GM19324 (cell line): Measurements from ENCODE around the gene HIC1.
"Not testable (repeated sequence)": the region's sequence is repeated elsewhere in the genome, so short reads cannot be mapped to it uniquely, and the experiment has no call there.

Experiments
- ATAC-seq: cut with Tn5 transposase; IDR thresholded peaks from one replicate; pipeline ENCODE4 v1.9.1; 2021; ENCODE audit warnings: mild to moderate bottlenecking, moderate library complexity; ENCODE audit not compliant: unreplicated experiment, low FRiP score

HIC1 gene

GRCh38 chr17:2054512-2055291 lies at the start of gene HIC1:
Gene HIC1 (plus strand): TSS chr17:2055103. CDS start chr17:2056691, 1,588 bp downstream.
- ATAC-seq: no peak

DNA sequence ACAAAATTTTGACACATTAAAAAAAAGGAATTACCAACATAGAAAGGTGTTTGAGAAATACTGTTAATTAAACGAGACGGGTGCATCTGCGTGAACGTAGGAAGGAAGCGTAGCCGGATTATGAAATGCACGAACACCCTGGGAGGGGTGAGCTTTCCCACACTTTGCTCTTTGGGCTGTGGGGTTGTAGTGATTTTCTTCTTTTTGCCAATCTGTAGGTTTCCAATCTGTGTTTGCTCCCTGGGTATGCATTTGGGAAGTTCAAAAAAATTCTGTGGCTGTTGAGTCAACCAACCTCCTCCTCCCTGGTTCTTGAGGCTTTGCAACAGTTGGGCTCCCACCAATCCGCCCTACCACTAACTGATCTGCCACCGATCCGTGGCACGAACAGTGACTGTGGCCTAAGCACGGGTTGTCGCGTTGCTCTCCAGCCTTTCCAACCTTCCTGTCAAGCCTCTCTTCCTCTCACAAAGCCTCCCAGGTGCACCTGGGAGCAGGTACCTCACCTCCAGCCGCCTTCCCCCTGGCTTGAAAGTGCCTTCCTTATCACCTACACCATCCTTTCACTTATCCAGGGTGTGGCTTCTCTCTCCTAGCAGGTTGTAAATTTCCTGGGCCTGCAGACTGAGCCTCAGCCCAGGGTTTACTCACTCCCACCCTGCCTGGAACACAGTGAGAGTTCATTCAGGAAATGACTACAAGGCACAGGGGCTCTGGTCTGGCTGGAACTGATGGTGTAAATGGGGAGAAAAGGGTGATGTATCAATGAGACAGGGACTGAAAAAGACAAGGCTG lies 46.4 kb upstream of the HIC1 start:
- no peak for ATAC-seq

DNA sequence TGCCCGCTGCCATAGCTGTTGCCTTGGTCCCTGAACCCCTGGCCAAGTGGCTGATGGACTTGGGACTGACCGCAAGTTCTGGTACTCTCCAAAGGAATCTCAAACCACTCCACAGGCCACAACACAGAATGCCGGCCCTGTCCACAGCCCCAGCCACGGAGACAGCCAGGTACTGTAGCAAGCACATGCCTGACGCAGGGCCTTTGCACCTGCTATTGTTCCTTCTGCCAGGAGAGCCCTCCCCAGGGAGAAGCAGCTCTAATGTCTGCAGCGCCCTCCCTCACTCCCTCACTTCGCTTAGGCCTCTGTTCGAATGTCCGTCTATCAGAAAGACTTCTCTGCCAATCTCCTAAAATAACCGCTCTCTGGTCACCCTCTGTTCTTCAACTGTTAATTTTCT lies 45.2 kb upstream of the HIC1 start:
- no peak for ATAC-seq

DNA sequence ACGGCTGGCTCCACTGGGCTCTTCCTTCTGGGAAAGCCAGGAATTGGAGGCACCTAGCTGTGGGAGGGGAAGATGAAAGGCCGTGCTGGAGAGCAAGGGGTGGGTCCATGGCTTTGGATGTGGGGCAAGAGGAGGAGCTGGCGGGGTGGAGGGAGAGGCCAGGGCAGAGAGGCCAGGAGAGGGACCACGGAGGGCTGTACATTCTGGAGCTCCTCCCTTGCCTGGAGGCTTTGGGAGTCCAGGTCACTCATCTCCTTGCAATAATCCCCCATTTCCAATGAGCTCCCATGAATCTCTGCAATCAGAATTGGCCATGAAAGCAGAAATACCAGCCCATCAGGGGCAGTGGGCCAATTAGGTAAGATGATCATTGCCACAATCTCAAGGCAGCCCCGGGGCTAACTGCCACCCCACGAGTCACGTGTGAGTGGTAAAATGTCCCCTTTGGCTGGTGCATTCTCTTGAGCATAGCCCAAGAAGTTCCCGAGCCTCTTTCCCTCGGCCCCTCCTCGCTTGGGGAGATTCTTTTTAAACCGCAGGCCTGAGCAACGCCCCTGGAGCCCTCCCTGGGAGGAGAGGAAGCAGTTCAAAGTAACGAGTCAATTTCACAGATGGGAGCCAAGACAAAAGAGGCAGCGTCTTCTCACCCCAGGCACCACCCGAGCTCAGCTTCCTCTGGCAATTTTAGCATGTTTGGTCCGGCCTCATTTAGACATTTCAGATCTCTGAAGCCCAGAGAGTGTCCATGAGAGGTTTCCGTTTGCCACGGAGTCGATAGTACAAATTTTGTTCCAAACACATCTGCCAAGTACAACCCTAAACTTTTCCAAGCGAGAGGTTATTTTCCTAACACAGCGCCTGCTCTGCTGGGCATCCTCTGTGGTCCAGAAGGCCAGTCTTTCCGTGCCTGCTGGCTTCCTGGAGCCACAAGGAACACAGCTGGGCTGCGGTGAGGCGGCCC lies 43.2 kb upstream of the HIC1 start:
- no peak for ATAC-seq

DNA sequence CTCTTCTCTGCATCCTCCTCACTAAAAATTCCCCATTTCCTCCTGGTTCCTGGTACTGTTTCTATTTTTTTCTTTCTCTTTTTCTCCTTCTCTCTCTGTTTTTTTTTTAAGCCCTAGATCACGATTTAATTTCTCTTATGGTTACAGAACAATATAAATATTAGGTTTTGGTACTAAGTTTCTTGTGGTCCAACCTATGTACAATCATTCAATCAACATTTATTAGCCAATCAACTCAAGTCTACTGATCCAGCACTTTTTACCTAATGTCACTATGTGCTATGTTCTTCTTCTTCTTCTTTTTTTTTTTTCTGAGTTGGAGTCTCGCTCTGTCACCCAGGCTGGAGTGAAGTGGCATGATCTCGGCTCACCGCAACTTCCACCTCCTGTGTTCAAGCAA lies 42.4 kb upstream of the HIC1 start:
- ATAC-seq: no peak

- not testable (repeated sequence) for ATAC-seq
Measured at GRCh38 chr17:2013220-2013993, 41.5 kb upstream of the HIC1 start.

DNA sequence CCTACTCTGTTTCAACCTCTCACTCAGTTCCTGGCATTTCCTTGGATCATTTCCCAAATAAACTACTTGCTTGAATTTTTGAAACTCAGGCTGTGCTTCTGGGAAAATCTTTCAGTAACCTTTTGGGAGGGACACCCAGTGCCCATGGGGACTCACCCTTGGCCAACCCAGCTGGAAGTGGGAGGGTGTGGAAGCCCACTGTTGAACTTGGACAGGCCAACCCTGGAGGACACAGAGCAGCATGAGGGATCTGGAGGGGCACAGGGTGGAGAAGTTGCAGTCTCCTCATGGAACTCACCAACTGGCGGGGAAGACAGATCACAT lies 40.9 kb upstream of the HIC1 start:
- ATAC-seq: no peak

GRCh38 chr17:2015314-2015713 lies 39.6 kb upstream of the HIC1 start:
- ATAC-seq: no peak

DNA sequence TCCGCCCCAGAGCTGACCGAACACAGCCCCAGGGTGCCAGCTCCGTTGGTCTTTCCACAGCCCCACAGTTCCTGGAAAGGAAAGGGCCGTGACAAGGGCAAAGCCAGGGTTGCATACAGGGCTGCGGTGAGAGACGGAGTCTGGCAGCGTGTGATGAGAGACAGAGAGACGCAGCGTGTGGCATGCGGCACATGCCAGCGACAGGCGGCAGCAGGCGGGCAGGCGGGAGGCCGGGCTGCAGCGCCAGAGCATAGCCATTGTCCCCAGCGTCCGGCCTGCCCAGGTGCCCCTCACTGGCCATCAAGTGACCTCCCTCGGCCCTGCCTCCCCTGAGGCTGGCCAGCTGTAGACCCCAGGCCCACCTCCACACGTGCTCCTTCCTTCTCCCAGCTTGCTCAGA lies 38.4 kb upstream of the HIC1 start:
- ATAC-seq: no peak

DNA sequence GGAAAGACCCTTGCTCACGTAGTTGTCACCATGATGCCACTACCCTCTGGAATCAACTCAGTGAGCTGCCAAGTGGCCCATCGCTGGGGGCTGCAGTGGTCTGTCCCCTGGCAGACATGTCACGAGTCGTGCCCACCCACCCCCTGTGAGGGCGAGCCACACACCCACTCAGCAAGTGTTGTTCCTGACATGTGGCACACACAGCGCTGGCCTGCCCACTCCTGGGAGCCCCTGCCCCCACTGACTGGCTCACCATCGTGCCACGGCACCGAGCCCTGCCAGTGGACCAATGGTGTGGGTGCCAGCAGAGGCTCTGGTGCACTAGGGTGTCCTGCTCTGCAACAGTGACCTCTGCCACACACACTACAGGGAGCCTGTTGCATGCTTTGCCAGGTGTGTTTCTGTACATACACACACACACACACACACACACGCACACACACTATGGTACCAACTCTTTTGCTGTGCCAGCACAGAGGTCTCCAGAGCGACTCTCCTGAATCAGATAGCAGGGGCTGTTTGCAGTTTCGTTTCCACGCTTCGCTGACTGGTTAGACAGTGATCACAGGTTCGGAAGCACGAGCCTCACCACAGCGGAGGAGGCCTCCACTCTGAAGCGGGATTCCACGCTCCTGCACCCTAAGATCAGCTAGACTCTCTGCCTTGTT lies 37.5 kb upstream of the HIC1 start:
- ATAC-seq: no peak

- ATAC-seq: no peak
Measured at GRCh38 chr17:2018716-2019510, 36.0 kb upstream of the HIC1 start.

DNA sequence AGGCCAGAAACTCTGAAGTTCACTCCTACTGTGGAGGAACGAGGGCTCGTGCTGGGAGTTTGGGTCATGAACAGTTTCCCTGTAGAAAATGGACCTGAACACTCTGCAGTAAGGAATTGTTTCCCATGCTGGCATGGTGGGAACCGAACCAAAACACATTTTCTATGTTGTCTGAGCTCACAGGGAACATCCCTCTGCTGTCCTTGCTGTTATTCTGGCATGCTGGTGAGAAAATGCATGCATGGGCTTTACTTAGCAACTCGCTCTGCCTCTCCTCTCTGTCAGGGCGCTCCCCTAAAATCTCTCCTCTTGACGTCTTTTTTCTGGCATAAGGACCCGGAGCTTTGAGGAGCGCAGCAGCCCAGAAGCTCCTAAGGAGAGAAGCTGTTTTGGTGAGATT lies 35.2 kb upstream of the HIC1 start:
- no peak for ATAC-seq

GRCh38 chr17:2020721-2021120 lies 34.2 kb upstream of the HIC1 start:
- ATAC-seq: no peak

- ATAC-seq: no peak
Measured at GRCh38 chr17:2022647-2023240, 32.2 kb upstream of the HIC1 start.

DNA sequence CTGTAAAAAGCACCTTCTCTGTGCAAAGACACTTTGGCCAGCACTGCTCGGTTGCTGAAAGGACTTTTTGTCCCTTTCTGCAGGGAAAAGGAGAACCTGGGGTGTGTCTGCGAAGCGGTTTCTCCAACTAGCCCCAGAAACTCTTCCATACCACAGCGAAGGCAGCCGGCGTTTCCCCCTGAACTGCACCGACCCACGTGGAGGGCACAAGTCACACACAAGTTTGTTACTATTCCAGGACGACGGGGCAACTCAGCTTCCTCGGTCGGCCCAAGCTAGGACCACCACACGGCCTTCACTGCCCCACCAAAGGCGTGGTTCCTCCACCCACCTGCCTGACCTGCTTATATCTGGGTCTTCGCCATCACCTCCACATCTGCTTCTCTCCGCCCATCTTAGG lies 31.6 kb upstream of the HIC1 start:
- ATAC-seq: no peak

DNA sequence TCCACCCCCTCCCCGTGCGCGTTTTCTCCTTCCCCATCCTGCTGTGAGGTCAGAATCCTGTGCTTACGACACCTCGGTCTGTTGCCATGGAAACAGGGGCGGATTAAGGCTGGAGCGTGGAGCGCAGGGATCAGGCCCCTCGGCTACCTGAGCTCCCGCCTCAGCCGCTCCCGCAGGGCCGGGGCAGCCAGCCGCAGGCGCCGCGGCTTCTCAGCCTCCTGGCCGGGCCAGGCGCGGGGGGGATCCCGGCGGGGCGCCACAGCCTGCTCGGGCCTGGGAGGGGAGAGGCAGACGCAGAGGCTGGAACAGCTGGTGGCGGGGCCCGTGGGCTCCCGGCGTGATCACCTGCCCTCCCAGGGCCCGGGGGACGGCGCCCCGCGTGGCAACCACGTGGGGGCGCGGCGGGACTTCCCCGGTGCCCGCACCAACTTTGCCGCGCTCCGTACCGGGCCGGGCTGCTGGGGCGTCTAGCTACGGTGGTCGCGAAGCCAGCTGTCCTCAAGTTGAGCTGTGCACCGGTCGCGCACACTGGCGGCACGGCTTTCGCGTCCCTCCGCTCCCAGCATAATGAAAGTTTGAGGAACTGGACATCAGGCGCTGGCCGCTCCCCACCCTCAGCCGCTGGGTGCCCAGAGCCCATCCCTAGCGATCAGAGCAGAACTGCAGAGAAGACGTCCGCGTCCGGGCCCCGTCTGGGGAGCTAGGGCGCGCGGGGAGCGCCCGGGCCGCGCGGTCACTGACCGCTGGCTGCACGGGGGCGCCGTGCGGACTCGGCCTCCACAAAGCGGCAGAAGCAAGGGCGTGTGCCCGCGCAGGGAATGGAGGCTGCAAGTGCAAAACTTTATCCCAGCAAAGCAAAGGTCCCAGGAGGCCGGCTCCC lies 31.0 kb upstream of the HIC1 start:
- ATAC-seq: no peak

- ATAC-seq: no peak
Measured at GRCh38 chr17:2024572-2025219, 30.2 kb upstream of the HIC1 start.
